SU-DHL-6 (cell line): ENCODE measurements around the gene STUB1.

Source experiments
- H2AFZ ChIP-seq: fragments of 200-600 bp; sonication (generic); 2 replicates; pipeline ENCODE4 v1.6.1; 2014; ENCODE audit warnings: low read depth, mild to moderate bottlenecking, moderate library complexity, mixed read lengths, antibody characterized with exemption, low read length; ENCODE audit not compliant: severe bottlenecking
- H3F3A ChIP-seq: fragments of 200-600 bp; shearing (Covaris generic); 2 replicates; pipeline ENCODE4 v1.6.0; 2016; ENCODE audit warnings: antibody characterized with exemption, mild to moderate bottlenecking; ENCODE audit not compliant: insufficient read depth
- H3K27ac ChIP-seq: fragments of 200-600 bp; sonication (generic); 2 replicates; pipeline ENCODE4 v1.5.1; 2016; ENCODE audit warnings: low read depth, mild to moderate bottlenecking, low read length, moderate library complexity, mixed read lengths
- H3K27me3 ChIP-seq: fragments of 200-600 bp; sonication (generic), shearing (Covaris generic); 2 replicates; pipeline ENCODE4 v1.6.0; 2014; ENCODE audit warnings: mild to moderate bottlenecking, low read length
- H3K36me3 ChIP-seq: fragments of 200-600 bp; sonication (generic); 2 replicates; pipeline ENCODE4 v1.6.1; 2014; ENCODE audit warnings: mild to moderate bottlenecking, low read length, mixed read lengths
- H3K4me2 ChIP-seq: fragments of 300-600, 200-600 bp; shearing (Covaris generic), sonication (generic); 2 replicates; pipeline ENCODE4 v1.6.0; 2014; ENCODE audit warnings: low read length, low read depth, mild to moderate bottlenecking; ENCODE audit not compliant: poor library complexity, severe bottlenecking
- H3K4me3 ChIP-seq: fragments of 200-600 bp; sonication (generic); 2 replicates; pipeline ENCODE4 v1.5.1; 2014; ENCODE audit warnings: antibody characterized with exemption, low read length, mild to moderate bottlenecking, mixed read lengths; ENCODE audit not compliant: insufficient read depth, poor library complexity, severe bottlenecking
- H3K79me2 ChIP-seq: fragments of 200-600 bp; sonication (generic); 2 replicates; pipeline ENCODE4 v1.6.1; 2014; ENCODE audit warnings: mild to moderate bottlenecking, low read length, moderate library complexity; ENCODE audit not compliant: insufficient read depth
- H3K9ac ChIP-seq: fragments of 200-600 bp; sonication (generic); 2 replicates; pipeline ENCODE4 v1.7.0; 2014; ENCODE audit warnings: mild to moderate bottlenecking, low read length
- H3K9me2 ChIP-seq: fragments of 200-600 bp; sonication (generic); replicated peaks from 2 replicates; pipeline ENCODE4 v1.6.1; 2014; ENCODE audit warnings: low read length; ENCODE audit not compliant: insufficient read depth
- H3K9me3 ChIP-seq: fragments of 200-600 bp; sonication (generic); 2 replicates; pipeline ENCODE4 v1.6.1; 2014; ENCODE audit warnings: low read length, mixed read lengths; ENCODE audit not compliant: insufficient read depth
- H4K20me1 ChIP-seq: fragments of 200-600 bp; sonication (generic); 2 replicates; pipeline ENCODE4 v1.6.1; 2014; ENCODE audit warnings: low read depth, mild to moderate bottlenecking, antibody characterized with exemption, low read length, moderate library complexity, mixed read lengths
- CTCF ChIP-seq: fragments of 200-600 bp; sonication (generic); IDR thresholded peaks from one replicate; pipeline ENCODE4 v1.5.1; 2017; ENCODE audit warnings: antibody characterized with exemption, mild to moderate bottlenecking, low read length, moderate library complexity; ENCODE audit not compliant: insufficient read depth, poor library complexity, severe bottlenecking
- EZH2phosphoT487 ChIP-seq: fragments of 200-600 bp; sonication (generic), shearing (Covaris generic); conservative IDR thresholded peaks from 2 replicates; pipeline ENCODE4 v1.6.1; 2018; ENCODE audit warnings: mild to moderate bottlenecking, antibody characterized with exemption, low read length, moderate library complexity, mixed read lengths

The STUB1 gene

DNA sequence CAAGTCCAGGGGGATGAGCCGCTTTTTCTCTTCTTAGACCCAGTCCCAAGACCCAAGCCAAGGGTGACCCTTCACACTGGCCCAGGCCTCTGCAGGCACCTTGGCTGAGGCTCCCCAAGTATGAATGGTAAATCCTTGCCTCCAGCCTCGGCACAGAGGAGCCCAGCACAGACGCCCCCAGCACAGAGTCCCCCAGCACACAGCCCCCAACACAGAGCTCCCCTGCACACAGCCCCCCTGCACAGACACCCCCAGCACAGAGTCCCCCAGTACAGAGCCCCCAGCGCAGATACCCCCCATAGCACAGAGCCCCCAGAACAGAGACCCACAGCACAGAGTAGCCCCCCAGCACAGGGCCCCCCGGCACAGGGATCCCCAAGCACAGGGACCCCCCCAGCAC is 39.6 kb upstream of the STUB1 start:
- H3K9ac ChIP-seq: peak overlapping the region; percentile 70
- H3K9me2 ChIP-seq: no peaks in the 10 kb centered on the region
- no peaks in the 10 kb centered on the region for H4K20me1 ChIP-seq
- no peaks in the 10 kb centered on the region for H3K27me3 ChIP-seq
- H3F3A ChIP-seq: peaks cover 26% of the 10 kb centered on the region
- H3K4me2 ChIP-seq: peak overlapping the region; percentile 65
- H3K79me2 ChIP-seq: peaks cover 13% of the 10 kb centered on the region
- H3K36me3 ChIP-seq: no peaks in the 10 kb centered on the region
- H3K27ac ChIP-seq: peak overlapping the region; percentile 74; the same call in 1 of the 2 replicates
- TF ChIP-seq EZH2phosphoT487: no peak
- TF ChIP-seq CTCF: no peak
- H2AFZ ChIP-seq: no peak overlapping the region
- H3K4me3 ChIP-seq: no peak overlapping the region
- no peaks in the 10 kb centered on the region for H3K9me3 ChIP-seq

- no peak for TF ChIP-seq EZH2phosphoT487
- no peak for TF ChIP-seq CTCF
- Histone ChIP-seq H3K79me2 (peaks cover 13% of the 10 kb centered on the region), H2AFZ (peak within 1 kb of the TSS; percentile 35)
Measured at GRCh38 chr16:641326-642188, 38.7 kb upstream of the STUB1 start, which contains the start of gene MCRIP2. MCRIP2 (plus strand) TSS chr16:641828; CDS start chr16:641992, 164 bp downstream.

DNA sequence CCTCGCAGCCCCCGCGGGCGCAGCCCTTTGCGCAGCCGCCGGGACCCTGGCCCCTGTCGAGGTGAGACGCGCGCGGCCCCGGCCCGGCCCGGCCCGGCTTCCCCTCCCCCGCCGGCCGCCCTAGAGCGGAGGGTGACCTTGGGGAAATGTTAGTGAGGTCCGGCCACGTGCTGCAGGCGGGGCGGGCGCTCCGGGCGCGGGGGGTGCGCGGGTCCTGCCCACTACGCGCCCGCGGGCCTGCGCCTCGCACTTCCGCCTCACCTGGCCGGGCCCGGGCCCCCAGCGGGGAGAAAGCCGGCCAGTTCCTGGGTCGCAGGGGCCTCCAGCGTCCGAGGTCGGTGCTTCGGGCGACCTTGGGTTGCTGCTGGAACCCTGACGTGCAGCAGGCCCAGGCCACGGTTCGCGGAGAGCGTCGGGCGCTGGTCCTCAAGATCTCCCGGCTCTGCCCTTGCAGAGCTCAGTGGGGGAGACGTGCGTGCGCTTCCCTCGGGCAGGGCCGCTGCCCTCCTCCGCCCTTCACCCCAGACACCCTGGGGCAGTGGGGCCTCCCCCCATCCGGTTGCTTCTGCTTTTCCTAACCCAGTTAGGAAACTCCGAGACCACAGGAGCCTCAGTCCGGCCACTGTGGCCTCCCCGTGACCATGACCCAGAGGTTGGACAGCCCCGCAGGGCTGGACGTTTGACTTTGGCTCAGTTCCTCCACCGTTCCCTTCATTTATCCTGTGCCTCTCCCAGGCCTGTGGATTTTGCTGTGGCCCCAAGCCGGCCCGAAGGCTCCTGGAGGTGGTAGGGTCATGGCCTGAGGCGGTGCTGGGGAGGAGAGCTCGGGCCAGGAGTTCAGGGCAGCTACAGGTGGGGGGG is 37.8 kb upstream of the STUB1 start:
- peak overlapping the region; percentile 74 for H3K27ac ChIP-seq
- no peaks in the 10 kb centered on the region for H3K9me2 ChIP-seq
- peak overlapping the region; percentile 80 for H3K4me3 ChIP-seq
- peaks cover 13% of the 10 kb centered on the region for H3K79me2 ChIP-seq
- no peak overlapping the region for H2AFZ ChIP-seq
- peak overlapping the region; percentile 65 for H3K4me2 ChIP-seq
- H3K27me3 ChIP-seq: no peaks in the 10 kb centered on the region
- TF ChIP-seq CTCF (no peak), EZH2phosphoT487 (no peak)
- H3K9ac ChIP-seq: peak overlapping the region; percentile 70
- H3K9me3 ChIP-seq: no peaks in the 10 kb centered on the region
- no peaks in the 10 kb centered on the region for H3K36me3 ChIP-seq
- peaks cover 26% of the 10 kb centered on the region for H3F3A ChIP-seq
- H4K20me1 ChIP-seq: no peaks in the 10 kb centered on the region

More at GRCh38 chr16:641326-642188, 38.7 kb upstream of the STUB1 start, which contains the start of gene MCRIP2:
- Histone ChIP-seq H4K20me1 (no peaks in the 10 kb centered on the region), H3K4me3 (peak within 1 kb of the TSS; percentile 80), H3K9me2 (no peaks in the 10 kb centered on the region), H3F3A (peaks cover 26% of the 10 kb centered on the region), H3K27me3 (no peaks in the 10 kb centered on the region), H3K9ac (peak within 1 kb of the TSS; percentile 70), H3K36me3 (no peaks in the 10 kb centered on the region), H3K27ac (peak within 1 kb of the TSS; percentile 74), H3K9me3 (no peaks in the 10 kb centered on the region), H3K4me2 (peak within 1 kb of the TSS; percentile 65)
